Parathyroid adenoma (tissue), 2 donors: ENCODE data around the gene LAMA2.

Source experiments
- H2AFZ ChIP-seq: fragments of 300-600 bp; sonication (generic); one replicate; pipeline ENCODE4 v1.7.0; 2017; ENCODE audit warnings: antibody characterized with exemption, mild to moderate bottlenecking
- H3K27ac ChIP-seq: fragments of 300-600 bp; sonication (generic); one replicate; pipeline ENCODE4 v1.7.0; 2017
- H3K27me3 ChIP-seq: fragments of 300-600 bp; sonication (generic); one replicate; pipeline ENCODE4 v1.7.0; 2017; ENCODE audit warnings: low read length; ENCODE audit not compliant: control insufficient read depth, insufficient read depth
- H3K36me3 ChIP-seq: fragments of 300-600 bp; sonication (generic); one replicate; pipeline ENCODE4 v1.7.0; 2017; ENCODE audit warnings: low read length; ENCODE audit not compliant: control insufficient read depth, insufficient read depth
- H3K4me1 ChIP-seq: fragments of 300-600 bp; sonication (generic); one replicate; pipeline ENCODE4 v1.7.0; 2017; ENCODE audit warnings: control low read depth
- H3K4me2 ChIP-seq: fragments of 300-600 bp; sonication (generic); one replicate; pipeline ENCODE4 v1.7.0; 2017; ENCODE audit warnings: low read length
- H3K4me3 ChIP-seq: fragments of 300-600 bp; sonication (generic); one replicate; pipeline ENCODE4 v1.7.0; 2017; ENCODE audit warnings: low read depth, low read length
- H3K79me2 ChIP-seq: fragments of 300-600 bp; sonication (generic); one replicate; pipeline ENCODE4 v1.7.0; 2017; ENCODE audit warnings: control low read depth
- H3K9ac ChIP-seq: fragments of 300-600 bp; sonication (generic); one replicate; pipeline ENCODE4 v1.7.0; 2017; ENCODE audit warnings: mild to moderate bottlenecking
- H3K9me3 ChIP-seq: fragments of 300-600 bp; sonication (generic); one replicate; pipeline ENCODE4 v1.7.0; 2017; ENCODE audit warnings: low read length; ENCODE audit not compliant: control insufficient read depth
- TF ChIP-seq, protein P1 (sequence below): fragments of 300-600 bp; sonication (generic); IDR thresholded peaks from one replicate; pipeline ENCODE4 v1.7.0; 2017; ENCODE audit warnings: antibody characterized with exemption, mild to moderate bottlenecking
- donor health status: primary hyperparathyroidism.

The LAMA2 gene

DNA sequence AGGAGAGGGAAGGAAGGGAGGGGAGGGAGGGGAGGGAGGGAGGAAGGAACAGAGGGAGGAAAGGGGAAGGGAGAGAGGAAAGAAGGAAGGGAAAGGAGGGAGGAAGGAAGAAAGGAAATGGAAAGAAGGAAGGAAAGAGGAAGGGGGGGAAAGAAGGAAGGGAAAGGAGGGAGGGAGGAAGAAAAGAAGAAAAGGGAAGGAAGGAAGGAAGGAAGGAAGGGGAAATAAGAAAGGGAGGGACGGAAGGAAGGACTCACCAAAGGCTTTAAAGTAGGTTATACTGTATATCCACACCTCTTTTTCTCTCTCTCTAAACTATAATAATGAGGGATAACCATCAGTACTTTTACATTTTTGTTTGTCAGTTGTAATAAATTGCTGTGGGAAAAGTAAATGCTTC is 502.2 kb downstream of the LAMA2 start:
- Histone ChIP-seq H3K27me3 (no peaks in the 10 kb centered on the region), H3K36me3 (no peaks in the 10 kb centered on the region)

DNA sequence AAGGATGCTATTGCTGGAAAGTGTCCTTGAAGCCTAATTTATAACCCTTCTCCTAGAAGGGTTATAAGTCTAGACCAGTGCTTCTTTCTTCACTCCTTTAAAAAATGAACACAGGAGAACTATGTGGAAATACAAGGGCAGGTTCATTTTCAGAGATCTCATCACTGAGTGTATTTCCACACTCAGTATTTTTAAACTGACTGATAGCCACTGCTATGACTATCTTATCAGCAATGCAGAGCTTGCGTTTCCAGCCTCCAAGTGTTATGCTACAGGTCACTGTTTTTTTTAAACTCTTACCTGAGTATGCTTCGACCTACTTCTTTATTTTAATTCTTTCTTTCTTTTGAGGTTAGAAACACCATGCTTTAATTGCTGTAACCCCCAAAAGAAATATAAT is 508.0 kb downstream of the LAMA2 start:
- Histone ChIP-seq H3K4me3 (no peak overlapping the region), H2AFZ (no peak overlapping the region), H3K4me1 (no peaks in the 10 kb centered on the region), H3K9ac (no peak overlapping the region), H3K27ac (no peak overlapping the region), H3K79me2 (no peaks in the 10 kb centered on the region), H3K9me3 (no peaks in the 10 kb centered on the region), H3K27me3 (no peaks in the 10 kb centered on the region), H3K36me3 (no peaks in the 10 kb centered on the region), H3K4me2 (no peak overlapping the region)
- TF ChIP-seq, protein P1, sequence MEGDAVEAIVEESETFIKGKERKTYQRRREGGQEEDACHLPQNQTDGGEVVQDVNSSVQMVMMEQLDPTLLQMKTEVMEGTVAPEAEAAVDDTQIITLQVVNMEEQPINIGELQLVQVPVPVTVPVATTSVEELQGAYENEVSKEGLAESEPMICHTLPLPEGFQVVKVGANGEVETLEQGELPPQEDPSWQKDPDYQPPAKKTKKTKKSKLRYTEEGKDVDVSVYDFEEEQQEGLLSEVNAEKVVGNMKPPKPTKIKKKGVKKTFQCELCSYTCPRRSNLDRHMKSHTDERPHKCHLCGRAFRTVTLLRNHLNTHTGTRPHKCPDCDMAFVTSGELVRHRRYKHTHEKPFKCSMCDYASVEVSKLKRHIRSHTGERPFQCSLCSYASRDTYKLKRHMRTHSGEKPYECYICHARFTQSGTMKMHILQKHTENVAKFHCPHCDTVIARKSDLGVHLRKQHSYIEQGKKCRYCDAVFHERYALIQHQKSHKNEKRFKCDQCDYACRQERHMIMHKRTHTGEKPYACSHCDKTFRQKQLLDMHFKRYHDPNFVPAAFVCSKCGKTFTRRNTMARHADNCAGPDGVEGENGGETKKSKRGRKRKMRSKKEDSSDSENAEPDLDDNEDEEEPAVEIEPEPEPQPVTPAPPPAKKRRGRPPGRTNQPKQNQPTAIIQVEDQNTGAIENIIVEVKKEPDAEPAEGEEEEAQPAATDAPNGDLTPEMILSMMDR: no peak

More for the DNA sequence above, 502.2 kb downstream of the LAMA2 start:
- TF ChIP-seq, protein P1: no peak
- no peaks in the 10 kb centered on the region for H3K4me1 ChIP-seq
- no peak overlapping the region for H3K4me2 ChIP-seq
- H3K9me3 ChIP-seq: no peaks in the 10 kb centered on the region
- no peak overlapping the region for H3K9ac ChIP-seq
- H3K4me3 ChIP-seq: no peak overlapping the region
- no peak overlapping the region for H3K27ac ChIP-seq
- no peak overlapping the region for H2AFZ ChIP-seq
- H3K79me2 ChIP-seq: no peaks in the 10 kb centered on the region

DNA sequence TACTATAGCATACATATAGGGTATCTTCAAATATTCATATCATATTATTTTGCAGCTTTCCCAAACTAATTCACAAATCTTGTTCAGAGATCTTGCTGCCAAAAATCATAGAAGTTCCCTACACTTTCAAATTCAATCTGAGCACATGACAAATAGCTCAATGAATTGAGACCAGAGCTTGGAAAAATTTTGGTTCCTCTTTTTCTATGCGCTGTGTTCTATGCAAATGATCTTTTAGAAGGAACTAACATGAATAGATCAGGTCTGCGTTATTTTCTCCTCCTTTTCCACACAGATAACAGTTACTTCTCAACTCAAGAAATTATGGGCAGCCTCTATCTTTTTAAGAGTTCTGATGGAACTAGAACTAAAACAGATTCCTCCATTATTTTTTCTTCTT is 510.7 kb downstream of the LAMA2 start:
- no peak overlapping the region for H3K27ac ChIP-seq
- H3K9me3 ChIP-seq: no peaks in the 10 kb centered on the region
- H3K4me3 ChIP-seq: no peak overlapping the region
- no peak overlapping the region for H3K9ac ChIP-seq
- no peaks in the 10 kb centered on the region for H3K4me1 ChIP-seq
- H3K79me2 ChIP-seq: no peaks in the 10 kb centered on the region
- TF ChIP-seq, protein P1: no peak
- H2AFZ ChIP-seq: no peak overlapping the region
- H3K4me2 ChIP-seq: no peak overlapping the region
- H3K27me3 ChIP-seq: no peaks in the 10 kb centered on the region
- no peaks in the 10 kb centered on the region for H3K36me3 ChIP-seq

DNA sequence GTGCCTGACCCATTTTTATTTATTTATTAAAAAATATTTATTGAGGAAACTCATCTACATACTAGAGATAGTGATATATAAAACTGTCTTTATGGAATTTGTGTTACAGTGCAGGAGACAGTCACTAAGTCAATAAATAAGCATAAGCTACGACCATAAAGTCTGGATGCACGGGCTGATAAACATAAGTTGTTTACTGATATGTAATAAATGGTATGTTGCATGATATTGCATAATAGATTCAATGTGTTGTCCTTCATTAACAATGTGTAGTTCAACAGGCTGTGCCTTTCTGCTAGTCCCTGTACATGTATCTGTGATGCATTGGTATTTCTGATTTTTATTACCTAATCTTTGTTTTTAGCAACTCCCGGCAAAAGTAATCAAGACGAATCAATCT is 515.8 kb downstream of the LAMA2 start:
- no peaks in the 10 kb centered on the region for H3K27me3 ChIP-seq
- no peaks in the 10 kb centered on the region for H3K9me3 ChIP-seq
- no peaks in the 10 kb centered on the region for H3K4me1 ChIP-seq
- no peaks in the 10 kb centered on the region for H3K79me2 ChIP-seq
- TF ChIP-seq, protein P1: no peak
- no peak overlapping the region for H3K27ac ChIP-seq
- H3K4me3 ChIP-seq: no peak overlapping the region
- H2AFZ ChIP-seq: no peak overlapping the region
- no peaks in the 10 kb centered on the region for H3K36me3 ChIP-seq
- H3K9ac ChIP-seq: no peak overlapping the region
- no peak overlapping the region for H3K4me2 ChIP-seq

DNA sequence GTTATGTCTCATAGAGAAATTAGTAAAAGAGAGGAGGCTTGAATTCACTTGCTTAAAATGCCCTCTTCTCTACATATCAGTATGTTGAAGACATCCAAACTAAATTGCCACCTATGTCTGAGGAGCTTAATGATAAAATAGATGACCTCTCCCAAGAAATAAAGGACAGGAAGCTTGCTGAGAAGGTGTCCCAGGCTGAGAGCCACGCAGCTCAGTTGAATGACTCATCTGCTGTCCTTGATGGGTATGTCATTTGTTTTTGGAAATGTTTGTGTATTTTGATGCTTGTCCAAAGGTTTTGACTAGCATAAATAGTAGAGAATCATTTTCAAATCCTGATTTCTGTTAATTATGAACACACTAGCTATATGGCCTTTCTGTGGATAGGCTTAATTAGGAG is 519.3 kb downstream of the LAMA2 start:
- Histone ChIP-seq H3K9ac (no peak overlapping the region), H3K27ac (no peak overlapping the region), H3K4me1 (no peaks in the 10 kb centered on the region), H3K36me3 (no peaks in the 10 kb centered on the region), H3K9me3 (no peaks in the 10 kb centered on the region), H3K4me2 (no peak overlapping the region), H3K79me2 (no peaks in the 10 kb centered on the region), H2AFZ (no peak overlapping the region), H3K4me3 (no peak overlapping the region), H3K27me3 (no peaks in the 10 kb centered on the region)
- TF ChIP-seq, protein P1: no peak
